ENCODE results near the gene CDKAL1.
"Not testable (repeated sequence)": the region's sequence is repeated elsewhere in the genome, so short reads cannot be mapped to it uniquely, and the experiment has no call there.

Gene CDKAL1

DNA sequence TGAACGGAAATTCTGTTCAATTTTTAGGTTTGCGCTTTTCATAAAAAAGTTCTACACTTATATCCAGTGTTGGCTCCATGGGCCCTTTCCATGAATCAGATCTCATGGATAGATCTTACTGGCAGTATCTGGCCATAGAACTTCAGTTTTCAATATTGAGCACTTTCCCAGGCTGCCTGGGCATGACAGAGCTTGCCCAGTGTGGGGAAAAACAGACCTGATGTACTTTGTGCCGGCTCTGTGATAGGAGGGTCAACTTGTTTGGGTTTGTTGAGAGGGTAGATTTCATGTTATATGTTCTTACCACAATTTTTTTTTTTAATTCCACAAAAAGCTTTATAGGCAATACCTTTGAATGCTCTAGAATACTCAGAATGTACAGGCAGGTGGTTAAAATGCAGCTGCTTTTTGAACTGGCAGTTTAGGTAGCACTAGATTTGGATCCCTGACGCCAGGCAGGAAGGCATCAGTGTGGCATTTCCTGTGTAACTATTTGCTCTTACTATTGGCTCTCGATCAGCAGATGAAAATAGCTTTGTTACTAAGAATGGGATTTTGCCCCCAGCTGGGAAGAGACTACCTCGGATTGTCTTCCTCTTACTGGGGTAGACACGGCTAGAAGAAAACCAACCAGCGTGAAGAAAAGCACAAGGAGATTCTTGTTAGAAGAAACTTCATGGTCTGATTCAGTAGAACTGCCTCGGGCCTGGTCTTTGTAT is 654.4 kb downstream of the CDKAL1 start:
- H3K4me3 ChIP-seq (ENCODE audit: low read length) = no peak overlapping the region
- H3K27me3 ChIP-seq (ENCODE audit: control insufficient read depth, insufficient read depth, low read length) = no peaks in the 10 kb centered on the region
- no peak overlapping the region for H3K27ac ChIP-seq (ENCODE audit: low read length)
- no peak for DNase-seq (ENCODE audit: low read depth, low spot score)
- H3K4me1 ChIP-seq (ENCODE audit: control insufficient read depth, insufficient read depth, low read length) = peaks cover 3% of the 10 kb centered on the region; the same call in 1 of the 2 replicates
- no peaks in the 10 kb centered on the region for H3K36me3 ChIP-seq (ENCODE audit: control insufficient read depth, insufficient read depth, low read length)
- WGBS (ENCODE audit: insufficient coverage, insufficient read length) = no CpG with 5 or more reads among the region's 9 CpGs
- H3K9me3 ChIP-seq (ENCODE audit: control insufficient read depth, insufficient read depth, low read length) = no peaks in the 10 kb centered on the region

DNA sequence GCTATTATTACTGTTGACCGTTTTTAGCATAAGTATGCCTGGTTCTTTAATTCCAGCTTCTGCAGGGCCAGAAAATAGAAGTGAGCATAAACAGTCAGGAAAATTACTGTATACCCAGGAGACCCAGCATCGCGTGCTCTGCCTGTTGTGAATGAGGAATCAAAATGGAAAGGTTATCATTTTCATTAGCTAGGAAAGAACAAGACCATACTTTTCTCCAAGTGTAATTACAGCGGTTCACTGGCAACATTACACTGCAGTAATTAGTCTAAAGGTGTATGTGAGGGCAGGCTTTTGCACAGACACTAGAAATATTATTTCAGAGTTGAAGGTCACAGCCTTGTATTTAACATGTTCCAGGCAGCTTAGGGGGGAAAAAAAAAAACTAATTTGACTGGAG is 655.5 kb downstream of the CDKAL1 start:
- Histone ChIP-seq H3K4me3 (ENCODE audit: low read length) (no peak overlapping the region), H3K27ac (ENCODE audit: low read length) (no peak overlapping the region), H3K36me3 (ENCODE audit: control insufficient read depth, insufficient read depth, low read length) (no peaks in the 10 kb centered on the region), H3K4me1 (ENCODE audit: control insufficient read depth, insufficient read depth, low read length) (peaks cover 3% of the 10 kb centered on the region; the same call in 1 of the 2 replicates), H3K9me3 (ENCODE audit: control insufficient read depth, insufficient read depth, low read length) (no peaks in the 10 kb centered on the region), H3K27me3 (ENCODE audit: control insufficient read depth, insufficient read depth, low read length) (no peaks in the 10 kb centered on the region)
- no CpG with 5 or more reads among the region's 4 CpGs for WGBS (ENCODE audit: insufficient coverage, insufficient read length)
- DNase-seq (ENCODE audit: low read depth, low spot score) = no peak

DNA sequence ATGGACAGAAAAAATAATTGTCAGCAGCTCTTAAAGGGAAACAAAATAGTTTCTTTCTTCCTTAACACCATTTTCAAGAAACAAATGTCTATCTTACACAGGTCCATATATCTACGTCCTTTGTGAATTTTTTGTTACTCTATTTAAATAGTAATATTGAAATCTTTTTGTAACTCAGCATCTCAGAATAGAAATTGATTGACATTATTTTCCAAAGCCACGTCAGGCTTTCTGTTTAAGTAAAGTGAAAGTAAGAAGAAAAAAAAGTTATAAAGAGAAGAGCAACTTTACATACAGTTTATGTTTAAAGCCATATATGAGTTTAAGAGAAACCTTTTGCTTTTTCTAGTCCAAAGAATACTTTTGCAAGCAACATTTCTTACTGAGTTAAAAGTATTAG is 656.4 kb downstream of the CDKAL1 start:
- Histone ChIP-seq H3K27me3 (ENCODE audit: control insufficient read depth, insufficient read depth, low read length) (no peaks in the 10 kb centered on the region), H3K36me3 (ENCODE audit: control insufficient read depth, insufficient read depth, low read length) (no peaks in the 10 kb centered on the region), H3K27ac (ENCODE audit: low read length) (no peak overlapping the region), H3K4me3 (ENCODE audit: low read length) (no peak overlapping the region), H3K4me1 (ENCODE audit: control insufficient read depth, insufficient read depth, low read length) (peaks cover 3% of the 10 kb centered on the region; the same call in 1 of the 2 replicates), H3K9me3 (ENCODE audit: control insufficient read depth, insufficient read depth, low read length) (no peaks in the 10 kb centered on the region)
- WGBS (ENCODE audit: insufficient coverage, insufficient read length) = no CpG with 5 or more reads among the region's 2 CpGs
- no peak for DNase-seq (ENCODE audit: low read depth, low spot score)

DNA sequence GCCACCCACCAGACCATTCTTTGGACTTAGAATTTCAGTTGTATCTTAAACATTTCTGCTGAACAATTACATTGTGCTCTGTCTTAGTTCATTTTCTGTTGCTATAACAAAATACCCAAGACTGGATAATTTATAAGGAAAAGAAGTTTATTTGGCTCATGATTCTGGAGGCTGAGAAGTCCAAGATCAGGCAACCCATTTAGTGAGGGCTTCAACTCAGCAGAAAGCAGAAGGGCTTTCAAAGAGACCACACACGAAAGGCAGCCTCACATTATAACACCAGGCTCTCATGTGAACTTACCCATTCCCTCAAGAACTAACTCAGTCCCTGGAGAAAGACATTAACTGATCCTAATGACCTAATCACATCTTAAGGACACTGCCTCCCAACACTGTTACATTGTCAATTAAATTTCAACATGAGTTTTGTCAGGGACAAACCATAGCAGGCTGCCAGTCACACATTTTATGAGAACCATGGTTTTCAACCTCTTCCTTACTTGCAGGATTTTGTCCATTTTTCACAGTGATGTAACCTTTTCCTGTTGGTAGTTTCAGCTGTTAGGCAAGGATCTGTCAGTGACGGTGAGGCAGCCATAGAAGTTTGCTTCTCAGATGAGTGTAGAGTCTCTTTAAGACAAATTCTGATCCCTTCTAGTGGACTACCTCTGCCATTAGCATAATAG is 659.7 kb downstream of the CDKAL1 start:
- Histone ChIP-seq H3K4me1 (ENCODE audit: control insufficient read depth, insufficient read depth, low read length) (peaks cover under 1% of the 10 kb centered on the region; the same call in 1 of the 2 replicates), H3K36me3 (ENCODE audit: control insufficient read depth, insufficient read depth, low read length) (no peaks in the 10 kb centered on the region), H3K27me3 (ENCODE audit: control insufficient read depth, insufficient read depth, low read length) (no peaks in the 10 kb centered on the region), H3K9me3 (ENCODE audit: control insufficient read depth, insufficient read depth, low read length) (no peaks in the 10 kb centered on the region), H3K4me3 (ENCODE audit: low read length) (no peak overlapping the region), H3K27ac (ENCODE audit: low read length) (no peak overlapping the region)
- WGBS (ENCODE audit: insufficient coverage, insufficient read length) = no CpG with 5 or more reads among the region's 2 CpGs
- DNase-seq (ENCODE audit: low read depth, low spot score) = no peak

DNA sequence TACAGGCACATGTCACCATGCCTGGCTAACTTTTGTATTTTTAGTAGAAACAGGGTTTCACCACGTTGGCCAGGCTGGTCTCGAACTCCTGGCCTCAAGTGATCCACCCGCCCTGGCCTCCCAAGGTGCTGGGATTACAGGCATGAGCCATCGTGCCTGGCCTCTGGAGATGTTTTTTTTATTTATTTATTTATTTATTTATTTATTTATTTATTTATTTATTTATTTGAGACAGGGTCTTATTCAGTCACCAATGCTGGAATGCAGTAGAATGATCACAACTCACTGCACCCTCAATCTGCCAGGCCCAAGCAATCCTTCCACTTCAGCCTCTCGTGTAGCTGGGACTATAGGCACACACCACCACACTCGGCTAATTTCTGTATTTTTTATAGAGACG is 661.0 kb downstream of the CDKAL1 start:
- H3K4me3 ChIP-seq (ENCODE audit: low read length); H3K27ac ChIP-seq (ENCODE audit: low read length); H3K36me3 ChIP-seq (ENCODE audit: control insufficient read depth, insufficient read depth, low read length); H3K27me3 ChIP-seq (ENCODE audit: control insufficient read depth, insufficient read depth, low read length); H3K9me3 ChIP-seq (ENCODE audit: control insufficient read depth, insufficient read depth, low read length); DNase-seq (ENCODE audit: low read depth, low spot score); H3K4me1 ChIP-seq (ENCODE audit: control insufficient read depth, insufficient read depth, low read length): not testable (repeated sequence)
- WGBS (ENCODE audit: insufficient coverage, insufficient read length) = no CpG with 5 or more reads among the region's 7 CpGs

DNA sequence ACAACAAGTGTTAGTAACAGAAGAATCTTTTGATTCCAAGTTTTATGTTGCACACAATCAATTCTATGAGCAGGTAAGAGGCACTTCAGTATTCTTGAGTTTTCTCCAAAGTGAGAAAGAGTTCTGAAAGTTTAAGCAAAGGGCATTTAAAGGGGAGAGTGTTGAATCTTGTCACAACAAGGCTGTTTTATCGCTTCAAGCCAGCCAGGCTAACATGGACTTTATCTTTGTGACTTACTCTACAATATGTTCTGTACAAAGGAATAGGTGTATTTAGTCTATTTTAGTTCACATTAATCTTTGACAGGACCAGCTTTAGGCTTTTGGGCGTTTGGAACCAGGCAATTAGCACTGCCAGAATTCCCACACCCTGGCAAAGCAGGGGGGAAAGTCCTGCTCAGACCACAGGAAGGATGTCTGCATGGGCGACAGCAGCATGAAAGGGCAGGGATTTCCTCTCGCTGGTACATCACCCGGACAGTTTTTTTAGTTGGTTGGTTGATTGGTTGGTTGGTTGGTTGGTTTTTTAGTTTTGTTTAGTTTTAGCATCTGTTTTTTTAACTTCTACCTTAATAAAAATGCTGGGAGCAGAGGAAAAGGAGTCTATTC is 663.9 kb downstream of the CDKAL1 start:
- no CpG with 5 or more reads among the region's 5 CpGs for WGBS (ENCODE audit: insufficient coverage, insufficient read length)
- DNase-seq (ENCODE audit: low read depth, low spot score) = no peak
- no peaks in the 10 kb centered on the region for H3K9me3 ChIP-seq (ENCODE audit: control insufficient read depth, insufficient read depth, low read length)
- H3K27ac ChIP-seq (ENCODE audit: low read length) = no peak overlapping the region
- peaks cover 2% of the 10 kb centered on the region; the same call in 1 of the 2 replicates for H3K4me1 ChIP-seq (ENCODE audit: control insufficient read depth, insufficient read depth, low read length)
- H3K27me3 ChIP-seq (ENCODE audit: control insufficient read depth, insufficient read depth, low read length) = no peaks in the 10 kb centered on the region
- H3K36me3 ChIP-seq (ENCODE audit: control insufficient read depth, insufficient read depth, low read length) = no peaks in the 10 kb centered on the region
- H3K4me3 ChIP-seq (ENCODE audit: low read length) = no peak overlapping the region

DNA sequence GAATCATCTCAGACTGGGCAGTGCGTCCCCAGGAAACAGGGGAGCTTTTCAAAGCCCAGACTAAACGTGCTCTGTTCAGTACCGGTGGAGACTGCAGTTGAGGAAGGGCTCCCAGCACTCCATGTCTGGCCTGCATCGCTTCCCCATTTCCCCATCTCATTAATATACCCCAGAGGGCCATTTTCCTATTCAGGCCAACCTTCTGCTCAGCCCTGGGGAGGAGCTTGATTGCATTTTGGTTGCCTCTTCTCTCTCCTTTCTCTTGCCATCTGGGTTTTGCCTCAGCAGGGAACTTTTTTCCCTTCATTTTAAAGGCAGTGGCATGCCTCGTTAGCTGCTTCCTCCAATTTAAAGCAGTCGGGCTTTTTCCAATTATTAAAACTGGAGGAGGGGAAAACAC is 665.0 kb downstream of the CDKAL1 start:
- no peak overlapping the region for H3K27ac ChIP-seq (ENCODE audit: low read length)
- no peaks in the 10 kb centered on the region for H3K27me3 ChIP-seq (ENCODE audit: control insufficient read depth, insufficient read depth, low read length)
- no peaks in the 10 kb centered on the region for H3K36me3 ChIP-seq (ENCODE audit: control insufficient read depth, insufficient read depth, low read length)
- no peak overlapping the region for H3K4me3 ChIP-seq (ENCODE audit: low read length)
- WGBS (ENCODE audit: insufficient coverage, insufficient read length) = no CpG with 5 or more reads among the region's 6 CpGs
- peaks cover 2% of the 10 kb centered on the region; the same call in 1 of the 2 replicates for H3K4me1 ChIP-seq (ENCODE audit: control insufficient read depth, insufficient read depth, low read length)
- DNase-seq (ENCODE audit: low read depth, low spot score) = no peak
- H3K9me3 ChIP-seq (ENCODE audit: control insufficient read depth, insufficient read depth, low read length) = no peaks in the 10 kb centered on the region

DNA sequence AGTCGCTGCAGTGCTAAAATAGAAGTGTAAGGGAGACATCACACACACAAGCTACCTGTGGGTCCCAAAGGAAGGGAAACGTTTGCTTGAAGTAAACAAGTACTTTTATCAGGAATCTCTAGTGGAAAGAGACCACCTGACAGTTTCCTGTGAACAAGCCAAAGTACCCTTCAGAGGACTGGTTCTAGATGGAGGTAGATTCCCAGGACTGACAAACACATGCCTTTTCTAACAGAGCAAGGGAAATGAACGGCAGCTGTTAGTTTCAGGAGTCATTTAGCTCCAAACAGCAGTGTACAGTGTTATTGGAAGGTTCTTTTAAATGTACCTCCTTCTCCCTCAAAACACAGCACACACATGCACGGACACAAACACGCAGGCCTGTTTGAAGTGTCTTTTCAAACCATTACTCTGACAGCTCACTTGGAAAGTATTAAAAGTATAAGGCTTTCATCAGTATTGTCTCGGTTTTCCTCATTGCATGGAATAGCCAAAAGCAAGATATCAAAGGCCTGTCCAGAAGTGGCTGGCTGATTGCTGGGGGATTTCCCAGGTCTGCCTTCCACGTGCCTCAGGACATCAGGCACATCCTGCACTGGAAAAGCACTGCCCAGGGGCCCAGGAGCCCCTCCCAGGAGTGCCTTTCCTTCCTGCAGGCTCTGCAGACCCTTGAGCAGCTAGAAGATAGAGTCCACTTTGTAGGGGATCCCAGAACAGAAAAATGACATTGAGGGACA is 666.0 kb downstream of the CDKAL1 start:
- Histone ChIP-seq H3K36me3 (ENCODE audit: control insufficient read depth, insufficient read depth, low read length) (no peaks in the 10 kb centered on the region), H3K27ac (ENCODE audit: low read length) (no peak overlapping the region)
- no CpG with 5 or more reads among the region's 7 CpGs for WGBS (ENCODE audit: insufficient coverage, insufficient read length)

DNA sequence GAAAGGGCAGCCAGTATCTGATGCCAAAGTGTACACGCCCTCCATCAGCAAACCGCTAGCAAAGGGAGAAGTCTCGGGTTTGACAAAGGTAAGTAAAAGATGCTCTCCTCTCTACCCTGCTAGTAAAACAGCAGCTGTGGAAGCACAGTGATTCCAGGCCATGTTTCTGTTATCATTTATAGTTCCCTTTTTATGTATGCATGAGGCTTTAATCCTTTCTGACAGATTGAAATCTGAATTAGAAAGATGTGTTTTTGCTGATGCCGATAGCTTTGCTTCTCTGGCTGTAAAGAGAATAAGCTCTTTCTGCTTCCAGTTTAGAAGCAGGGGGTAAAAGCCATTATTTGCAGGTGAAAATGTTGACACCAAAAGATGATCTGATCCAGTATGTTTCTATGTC is 666.9 kb downstream of the CDKAL1 start:
- Histone ChIP-seq H3K4me3 (ENCODE audit: low read length) (no peak overlapping the region), H3K27ac (ENCODE audit: low read length) (no peak overlapping the region), H3K27me3 (ENCODE audit: control insufficient read depth, insufficient read depth, low read length) (no peaks in the 10 kb centered on the region), H3K9me3 (ENCODE audit: control insufficient read depth, insufficient read depth, low read length) (no peaks in the 10 kb centered on the region), H3K4me1 (ENCODE audit: control insufficient read depth, insufficient read depth, low read length) (peaks cover 2% of the 10 kb centered on the region; the same call in 1 of the 2 replicates), H3K36me3 (ENCODE audit: control insufficient read depth, insufficient read depth, low read length) (no peaks in the 10 kb centered on the region)
- no CpG with 5 or more reads among the region's 4 CpGs for WGBS (ENCODE audit: insufficient coverage, insufficient read length)
- no peak for DNase-seq (ENCODE audit: low read depth, low spot score)

More for the DNA sequence above, 666.0 kb downstream of the CDKAL1 start:
- Histone ChIP-seq H3K4me3 (ENCODE audit: low read length) (no peak overlapping the region), H3K4me1 (ENCODE audit: control insufficient read depth, insufficient read depth, low read length) (peaks cover 2% of the 10 kb centered on the region; the same call in 1 of the 2 replicates), H3K27me3 (ENCODE audit: control insufficient read depth, insufficient read depth, low read length) (no peaks in the 10 kb centered on the region), H3K9me3 (ENCODE audit: control insufficient read depth, insufficient read depth, low read length) (no peaks in the 10 kb centered on the region)
- no peak for DNase-seq (ENCODE audit: low read depth, low spot score)

All from iPS DF 6.9 (cell line).